Measurements from ENCODE around the gene CHKB.

- TF ChIP-seq, protein P1, sequence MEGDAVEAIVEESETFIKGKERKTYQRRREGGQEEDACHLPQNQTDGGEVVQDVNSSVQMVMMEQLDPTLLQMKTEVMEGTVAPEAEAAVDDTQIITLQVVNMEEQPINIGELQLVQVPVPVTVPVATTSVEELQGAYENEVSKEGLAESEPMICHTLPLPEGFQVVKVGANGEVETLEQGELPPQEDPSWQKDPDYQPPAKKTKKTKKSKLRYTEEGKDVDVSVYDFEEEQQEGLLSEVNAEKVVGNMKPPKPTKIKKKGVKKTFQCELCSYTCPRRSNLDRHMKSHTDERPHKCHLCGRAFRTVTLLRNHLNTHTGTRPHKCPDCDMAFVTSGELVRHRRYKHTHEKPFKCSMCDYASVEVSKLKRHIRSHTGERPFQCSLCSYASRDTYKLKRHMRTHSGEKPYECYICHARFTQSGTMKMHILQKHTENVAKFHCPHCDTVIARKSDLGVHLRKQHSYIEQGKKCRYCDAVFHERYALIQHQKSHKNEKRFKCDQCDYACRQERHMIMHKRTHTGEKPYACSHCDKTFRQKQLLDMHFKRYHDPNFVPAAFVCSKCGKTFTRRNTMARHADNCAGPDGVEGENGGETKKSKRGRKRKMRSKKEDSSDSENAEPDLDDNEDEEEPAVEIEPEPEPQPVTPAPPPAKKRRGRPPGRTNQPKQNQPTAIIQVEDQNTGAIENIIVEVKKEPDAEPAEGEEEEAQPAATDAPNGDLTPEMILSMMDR (IDR thresholded peaks at IDR 0.05; ENCODE audit: insufficient read depth, low read depth, low read length) = no peak
- TF ChIP-seq EZH2 (IDR thresholded peaks at IDR 0.05; ENCODE audit: insufficient read depth, low read length) = no peak
Measured at GRCh38 chr22:50625568-50626313, 43.1 kb upstream of the CHKB start.
